Tibial nerve (tissue), 3 donors: ENCODE data around the gene PDZD4.

Experiments
- POLR2A ChIP-seq, 2 donors: fragments of 450-650 bp; IDR thresholded peaks; one replicate each; pipeline ENCODE4 v1.6.1; 2017; ENCODE audit warnings: antibody characterized with exemption in 2 of 2, mild to moderate bottlenecking in 2 of 2, moderate library complexity in 2 of 2
- TF ChIP-seq, protein P1 (sequence below), 5 experiments: fragments of 200-600 bp in 3 of 5; fragments of 450-650 bp in 2 of 5; sonication (generic) in 3 of 5; IDR thresholded peaks; one replicate each; pipeline ENCODE4 v1.5.1; 2016 to 2019; ENCODE audit warnings: antibody characterized with exemption in 5 of 5, mild to moderate bottlenecking in 3 of 5, moderate library complexity in 2 of 5

DNA sequence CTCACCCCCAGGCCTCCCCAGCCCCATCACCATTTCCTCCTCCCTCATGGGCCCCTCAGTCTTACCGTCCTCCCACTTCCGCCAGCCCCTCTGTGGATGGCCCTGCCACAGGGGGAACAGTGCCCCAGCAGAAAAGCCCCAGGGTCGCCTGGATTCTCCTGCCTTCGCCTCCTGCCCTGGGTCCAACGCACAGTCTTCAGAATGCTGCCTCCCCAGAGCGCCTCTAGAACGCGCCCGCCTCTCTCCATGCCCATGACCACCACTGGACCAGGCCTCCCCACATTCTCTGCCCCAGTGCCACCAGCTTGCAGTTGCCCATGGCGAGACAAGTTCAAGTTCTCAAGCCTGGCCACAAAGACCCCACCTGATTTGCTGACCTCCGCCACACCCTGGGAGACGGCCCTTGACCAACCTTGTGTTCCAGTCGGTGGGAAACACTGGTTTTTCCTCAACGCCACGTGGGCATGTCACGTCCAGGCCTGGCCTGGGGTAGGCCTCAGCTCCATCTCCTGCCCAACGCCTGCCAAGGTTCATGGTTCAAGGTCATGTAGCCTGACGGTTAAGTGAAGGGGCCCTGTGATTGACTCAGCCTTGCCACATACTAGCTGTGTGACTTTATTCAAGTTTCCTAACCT lies 66.9 kb downstream of the PDZD4 start:
- no peak for TF ChIP-seq POLR2A (IDR thresholded peaks at IDR 0.05)
- TF ChIP-seq, protein P1, sequence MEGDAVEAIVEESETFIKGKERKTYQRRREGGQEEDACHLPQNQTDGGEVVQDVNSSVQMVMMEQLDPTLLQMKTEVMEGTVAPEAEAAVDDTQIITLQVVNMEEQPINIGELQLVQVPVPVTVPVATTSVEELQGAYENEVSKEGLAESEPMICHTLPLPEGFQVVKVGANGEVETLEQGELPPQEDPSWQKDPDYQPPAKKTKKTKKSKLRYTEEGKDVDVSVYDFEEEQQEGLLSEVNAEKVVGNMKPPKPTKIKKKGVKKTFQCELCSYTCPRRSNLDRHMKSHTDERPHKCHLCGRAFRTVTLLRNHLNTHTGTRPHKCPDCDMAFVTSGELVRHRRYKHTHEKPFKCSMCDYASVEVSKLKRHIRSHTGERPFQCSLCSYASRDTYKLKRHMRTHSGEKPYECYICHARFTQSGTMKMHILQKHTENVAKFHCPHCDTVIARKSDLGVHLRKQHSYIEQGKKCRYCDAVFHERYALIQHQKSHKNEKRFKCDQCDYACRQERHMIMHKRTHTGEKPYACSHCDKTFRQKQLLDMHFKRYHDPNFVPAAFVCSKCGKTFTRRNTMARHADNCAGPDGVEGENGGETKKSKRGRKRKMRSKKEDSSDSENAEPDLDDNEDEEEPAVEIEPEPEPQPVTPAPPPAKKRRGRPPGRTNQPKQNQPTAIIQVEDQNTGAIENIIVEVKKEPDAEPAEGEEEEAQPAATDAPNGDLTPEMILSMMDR (IDR thresholded peaks at IDR 0.05): no peak
